GM18502 (cell line): ENCODE measurements around the gene EPB41L3.
"Not testable (repeated sequence)": the region's sequence is repeated elsewhere in the genome, so short reads cannot be mapped to it uniquely, and the experiment has no call there.

ENCODE experiments used
- ATAC-seq: cut with Tn5 transposase; IDR thresholded peaks from one replicate; pipeline ENCODE4 v1.9.1; 2021; ENCODE audit warnings: mild to moderate bottlenecking; ENCODE audit not compliant: unreplicated experiment, poor library complexity

The EPB41L3 gene

GRCh38 chr18:5534845-5535244 lies 9.0 kb downstream of the EPB41L3 start:
- ATAC-seq = no peak

- ATAC-seq = no peak
Measured at GRCh38 chr18:5532066-5532465, 11.7 kb downstream of the EPB41L3 start.

- ATAC-seq = no peak
Measured at GRCh38 chr18:5530629-5531178, 13.1 kb downstream of the EPB41L3 start.

- ATAC-seq = no peak
Measured at GRCh38 chr18:5529471-5529870, 14.3 kb downstream of the EPB41L3 start.

GRCh38 chr18:5527603-5528002 lies 16.2 kb downstream of the EPB41L3 start:
- no peak for ATAC-seq

- no peak for ATAC-seq
Measured at GRCh38 chr18:5524660-5525059, 19.1 kb downstream of the EPB41L3 start.

- ATAC-seq = no peak
Measured at GRCh38 chr18:5521000-5521399, 22.8 kb downstream of the EPB41L3 start.

GRCh38 chr18:5520464-5520863 lies 23.3 kb downstream of the EPB41L3 start:
- ATAC-seq = no peak

- ATAC-seq = no peak
Measured at GRCh38 chr18:5519448-5520298, 24.1 kb downstream of the EPB41L3 start.

GRCh38 chr18:5518899-5519371 lies 24.9 kb downstream of the EPB41L3 start:
- ATAC-seq = no peak

- no peak for ATAC-seq
Measured at GRCh38 chr18:5518179-5518770, 25.5 kb downstream of the EPB41L3 start.

GRCh38 chr18:5516841-5517240 lies 27.0 kb downstream of the EPB41L3 start:
- ATAC-seq = no peak

GRCh38 chr18:5515011-5515784 lies 28.6 kb downstream of the EPB41L3 start:
- no peak for ATAC-seq

- no peak for ATAC-seq
Measured at GRCh38 chr18:5513947-5514346, 29.9 kb downstream of the EPB41L3 start.

GRCh38 chr18:5512176-5512575 lies 31.6 kb downstream of the EPB41L3 start:
- no peak for ATAC-seq

GRCh38 chr18:5511541-5511940 lies 32.3 kb downstream of the EPB41L3 start:
- not testable (repeated sequence) for ATAC-seq

GRCh38 chr18:5510135-5510846 lies 33.5 kb downstream of the EPB41L3 start:
- ATAC-seq = no peak

GRCh38 chr18:5508821-5509220 lies 35.0 kb downstream of the EPB41L3 start:
- ATAC-seq = no peak

GRCh38 chr18:5507756-5508155 lies 36.0 kb downstream of the EPB41L3 start:
- ATAC-seq = no peak

GRCh38 chr18:5506174-5506573 lies 37.6 kb downstream of the EPB41L3 start:
- ATAC-seq = no peak
